T-helper 2 cell treated with Interferon-gamma antibody and Interleukin-4, amounts not matched to agents 5 μg/mL and 100 μg/mL, for 36 hours (primary cell): ENCODE measurements around the gene TEKT1.
"Not testable (repeated sequence)": the region's sequence is repeated elsewhere in the genome, so short reads cannot be mapped to it uniquely, and the experiment has no call there.

Experiments used
- DNase-seq: peaks from one replicate; pipeline ENCODE4 v3.0.0; 2021; ENCODE audit warnings: low spot score
- H3K27ac Mint-ChIP-seq: one replicate; pipeline ENCODE4 v1.8.0; 2021; ENCODE audit warnings: mild to moderate bottlenecking, mixed read lengths
- H3K27me3 Mint-ChIP-seq: one replicate; pipeline ENCODE4 v1.8.0; 2021; ENCODE audit warnings: low read depth, mixed read lengths
- H3K36me3 Mint-ChIP-seq: one replicate; pipeline ENCODE4 v1.8.0; 2021; ENCODE audit warnings: low read depth, mixed read lengths
- H3K4me1 Mint-ChIP-seq: one replicate; pipeline ENCODE4 v1.8.0; 2021; ENCODE audit warnings: low read depth, mixed read lengths
- H3K4me3 Mint-ChIP-seq: one replicate; pipeline ENCODE4 v1.8.0; 2022; ENCODE audit warnings: mild to moderate bottlenecking, moderate library complexity, mixed read lengths
- H3K9me3 Mint-ChIP-seq: one replicate; pipeline ENCODE4 v1.8.0; 2021; ENCODE audit warnings: mixed read lengths

Gene TEKT1

GRCh38 chr17:6831661-6832263, at the start of gene TEKT1:
TEKT1 (minus strand) TSS chr17:6831729; CDS start chr17:6830376, 1,353 bp downstream.
- Mint-ChIP-seq H3K4me1 (peaks cover 7% of the 10 kb centered on the region), H3K27me3 (peaks cover 63% of the 10 kb centered on the region), H3K27ac (no peak within 1 kb of the TSS), H3K36me3 (no peaks in the 10 kb centered on the region), H3K9me3 (no peaks in the 10 kb centered on the region), H3K4me3 (peak within 1 kb of the TSS; percentile 82)
- DNase-seq: peak; percentile 50

GRCh38 chr17:6879221-6879975, 47.9 kb upstream of the TEKT1 start:
- H3K4me3 Mint-ChIP-seq, H3K27ac Mint-ChIP-seq, DNase-seq, H3K9me3 Mint-ChIP-seq, H3K4me1 Mint-ChIP-seq, H3K36me3 Mint-ChIP-seq: not testable (repeated sequence)
- H3K27me3 Mint-ChIP-seq: peaks cover 28% of the 10 kb centered on the region

- not testable (repeated sequence) for H3K27ac Mint-ChIP-seq
Observed at GRCh38 chr17:6875276-6875675, 43.7 kb upstream of the TEKT1 start.

GRCh38 chr17:6872936-6873335, 41.4 kb upstream of the TEKT1 start:
- Mint-ChIP-seq H3K9me3 (no peaks in the 10 kb centered on the region), H3K4me1 (no peaks in the 10 kb centered on the region), H3K4me3 (no peak overlapping the region), H3K27ac (no peak overlapping the region), H3K27me3 (peaks cover 4% of the 10 kb centered on the region), H3K36me3 (no peaks in the 10 kb centered on the region)
- no peak for DNase-seq

More at GRCh38 chr17:6875276-6875675, 43.7 kb upstream of the TEKT1 start:
- not testable (repeated sequence) for DNase-seq, H3K4me1 Mint-ChIP-seq, H3K9me3 Mint-ChIP-seq, H3K4me3 Mint-ChIP-seq, H3K36me3 Mint-ChIP-seq
- H3K27me3 Mint-ChIP-seq: peaks cover 14% of the 10 kb centered on the region

GRCh38 chr17:6870841-6871240, 39.3 kb upstream of the TEKT1 start:
- no peak overlapping the region for H3K27ac Mint-ChIP-seq
- H3K4me3 Mint-ChIP-seq: no peak overlapping the region
- H3K36me3 Mint-ChIP-seq: no peaks in the 10 kb centered on the region
- no peak for DNase-seq
- no peaks in the 10 kb centered on the region for H3K9me3 Mint-ChIP-seq
- no peaks in the 10 kb centered on the region for H3K4me1 Mint-ChIP-seq
- H3K27me3 Mint-ChIP-seq: peaks cover 4% of the 10 kb centered on the region

- peaks cover 12% of the 10 kb centered on the region for H3K27me3 Mint-ChIP-seq
- H3K27ac Mint-ChIP-seq: no peak overlapping the region
- DNase-seq: no peak
- no peaks in the 10 kb centered on the region for H3K36me3 Mint-ChIP-seq
- no peaks in the 10 kb centered on the region for H3K4me1 Mint-ChIP-seq
- no peaks in the 10 kb centered on the region for H3K9me3 Mint-ChIP-seq
- no peak overlapping the region for H3K4me3 Mint-ChIP-seq
Observed at GRCh38 chr17:6868582-6868981, 37.1 kb upstream of the TEKT1 start.

GRCh38 chr17:6867849-6868248, 36.3 kb upstream of the TEKT1 start:
- H3K27ac Mint-ChIP-seq: no peak overlapping the region
- no peaks in the 10 kb centered on the region for H3K9me3 Mint-ChIP-seq
- no peaks in the 10 kb centered on the region for H3K36me3 Mint-ChIP-seq
- no peak for DNase-seq
- H3K4me3 Mint-ChIP-seq: no peak overlapping the region
- peaks cover 14% of the 10 kb centered on the region for H3K27me3 Mint-ChIP-seq
- H3K4me1 Mint-ChIP-seq: peaks cover under 1% of the 10 kb centered on the region

- H3K4me3 Mint-ChIP-seq: no peak overlapping the region
- H3K27ac Mint-ChIP-seq: no peak overlapping the region
- H3K36me3 Mint-ChIP-seq: peaks cover 4% of the 10 kb centered on the region
- peaks cover 29% of the 10 kb centered on the region for H3K27me3 Mint-ChIP-seq
- H3K9me3 Mint-ChIP-seq: peaks cover 4% of the 10 kb centered on the region
- no peak for DNase-seq
- H3K4me1 Mint-ChIP-seq: peaks cover 8% of the 10 kb centered on the region
Observed at GRCh38 chr17:6862825-6863224, 31.3 kb upstream of the TEKT1 start.

GRCh38 chr17:6862122-6862521, 30.6 kb upstream of the TEKT1 start:
- Mint-ChIP-seq H3K4me1 (peaks cover 10% of the 10 kb centered on the region), H3K27me3 (peaks cover 33% of the 10 kb centered on the region), H3K4me3 (no peak overlapping the region), H3K9me3 (peaks cover 4% of the 10 kb centered on the region), H3K27ac (no peak overlapping the region), H3K36me3 (peaks cover 4% of the 10 kb centered on the region)
- DNase-seq: no peak

GRCh38 chr17:6857904-6858303, 26.4 kb upstream of the TEKT1 start:
- peaks cover 4% of the 10 kb centered on the region for H3K36me3 Mint-ChIP-seq
- peaks cover 4% of the 10 kb centered on the region for H3K9me3 Mint-ChIP-seq
- peaks cover 28% of the 10 kb centered on the region for H3K27me3 Mint-ChIP-seq
- H3K27ac Mint-ChIP-seq: no peak overlapping the region
- DNase-seq: no peak
- no peak overlapping the region for H3K4me3 Mint-ChIP-seq
- H3K4me1 Mint-ChIP-seq: peaks cover 10% of the 10 kb centered on the region

GRCh38 chr17:6857336-6857735, 25.8 kb upstream of the TEKT1 start:
- Mint-ChIP-seq H3K4me1 (peaks cover 7% of the 10 kb centered on the region), H3K36me3 (peaks cover 4% of the 10 kb centered on the region), H3K9me3 (peaks cover 4% of the 10 kb centered on the region), H3K4me3 (no peak overlapping the region), H3K27me3 (peaks cover 26% of the 10 kb centered on the region), H3K27ac (no peak overlapping the region)
- DNase-seq: no peak

- Mint-ChIP-seq H3K4me3 (no peak overlapping the region), H3K27me3 (peaks cover 29% of the 10 kb centered on the region), H3K4me1 (peaks cover 7% of the 10 kb centered on the region), H3K27ac (no peak overlapping the region), H3K36me3 (peaks cover 3% of the 10 kb centered on the region), H3K9me3 (peaks cover 2% of the 10 kb centered on the region)
- DNase-seq: no peak
Observed at GRCh38 chr17:6856051-6856450, 24.5 kb upstream of the TEKT1 start.

- H3K9me3 Mint-ChIP-seq: no peaks in the 10 kb centered on the region
- H3K36me3 Mint-ChIP-seq: no peaks in the 10 kb centered on the region
- no peak for DNase-seq
- H3K27ac Mint-ChIP-seq: peak overlapping the region; percentile 24
- peaks cover 19% of the 10 kb centered on the region for H3K27me3 Mint-ChIP-seq
- peaks cover 7% of the 10 kb centered on the region for H3K4me1 Mint-ChIP-seq
- peak overlapping the region; percentile 76 for H3K4me3 Mint-ChIP-seq
Observed at GRCh38 chr17:6853764-6854442, 22.4 kb upstream of the TEKT1 start.

- not testable (repeated sequence) for DNase-seq, H3K27ac Mint-ChIP-seq, H3K36me3 Mint-ChIP-seq, H3K4me3 Mint-ChIP-seq, H3K9me3 Mint-ChIP-seq
- peaks cover 20% of the 10 kb centered on the region for H3K27me3 Mint-ChIP-seq
- peaks cover 20% of the 10 kb centered on the region for H3K4me1 Mint-ChIP-seq
Observed at GRCh38 chr17:6848545-6849179, 17.1 kb upstream of the TEKT1 start.
